ENCODE results near the gene KBTBD12. TPM values are rescaled to one million over a fixed set of nuclear protein-coding genes. Genes with fewer than 3 reads are reported as not detected.

The KBTBD12 gene
- total and polyA plus RNA-seq, 5 donors from 2014 or later: not detected

DNA sequence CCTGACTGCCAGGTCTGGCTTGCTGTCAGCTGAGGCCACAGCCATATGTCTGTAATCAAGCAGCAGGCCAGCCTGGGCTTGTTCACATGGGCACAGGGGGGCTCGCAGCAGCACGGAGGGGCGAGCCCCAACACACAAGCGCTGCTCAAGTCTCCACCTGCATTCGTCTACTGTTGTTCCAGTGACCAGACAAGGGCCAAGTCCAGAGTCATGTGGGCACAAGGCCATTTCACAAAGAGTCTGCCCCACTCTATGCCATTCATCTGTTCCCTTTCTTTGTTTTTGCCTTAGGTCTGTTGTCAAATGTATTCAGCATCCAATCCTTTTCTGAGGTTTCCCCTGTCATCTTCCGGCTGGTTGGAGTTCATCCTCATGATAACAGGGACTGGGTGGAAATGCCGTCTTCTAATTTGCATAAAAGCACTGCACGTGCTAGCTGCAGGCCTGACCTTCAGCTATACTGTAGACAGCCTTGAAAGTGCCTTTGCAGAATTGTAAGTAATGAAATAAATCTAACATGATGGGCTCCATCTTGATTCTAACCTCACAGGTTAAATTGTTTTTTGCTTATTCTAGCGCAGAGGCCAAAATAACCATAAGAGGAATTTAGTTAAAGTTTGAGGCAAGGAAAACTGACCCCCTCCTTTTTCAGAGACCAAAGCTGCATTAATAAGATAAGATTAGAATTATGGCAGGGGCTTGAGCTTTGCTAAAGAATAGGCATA, 28.6 kb upstream of the KBTBD12 start:
- DNase-seq (no peak), ATAC-seq (ENCODE audit: low read depth in 2 of 2) (no peak)
- H3K4me3 ChIP-seq (ENCODE audit: low read depth, low read length): no peak overlapping the region
- no peaks in the 10 kb centered on the region for H3K36me3 ChIP-seq (ENCODE audit: control insufficient read depth, insufficient read depth, low read length)
- H3K9me3 Mint-ChIP-seq: peaks cover 0 to 14% (median 2%) of the 10 kb centered on the region in 7 donors
- H3K27ac Mint-ChIP-seq: no peak overlapping the region
- H3K9me3 ChIP-seq (ENCODE audit: control insufficient read depth in 2 of 2, low read length in 2 of 2): peaks cover 0 to 9% of the 10 kb centered on the region in 2 experiments
- no peak overlapping the region for H3K27ac ChIP-seq (ENCODE audit: insufficient read depth, low read length, poor library complexity, severe bottlenecking)
- peaks cover 4% of the 10 kb centered on the region for H3K27me3 Mint-ChIP-seq
- no peaks in the 10 kb centered on the region for H3K4me1 Mint-ChIP-seq
- no peaks in the 10 kb centered on the region for H3K36me3 Mint-ChIP-seq
- no peak overlapping the region for H3K4me3 Mint-ChIP-seq
- H3K27me3 ChIP-seq (ENCODE audit: control insufficient read depth, insufficient read depth, low read length): peaks cover 5% of the 10 kb centered on the region
- no peaks in the 10 kb centered on the region for H3K4me1 ChIP-seq (ENCODE audit: control insufficient read depth, insufficient read depth, low read length, poor library complexity, severe bottlenecking)

DNA sequence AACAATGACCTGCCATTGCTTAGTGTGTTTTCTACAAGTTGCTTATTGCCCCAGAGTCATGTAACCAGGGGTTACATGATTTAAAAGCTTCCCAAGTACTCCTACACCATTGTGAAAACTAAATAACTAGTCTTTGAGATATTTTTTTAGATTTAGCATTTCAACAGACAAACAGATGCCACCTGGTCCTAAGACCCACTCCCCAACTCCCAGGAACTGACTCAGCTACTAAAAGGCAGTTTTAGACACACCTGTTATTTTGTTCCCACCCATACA, 28.1 kb upstream of the KBTBD12 start:
- no peak for ATAC-seq (ENCODE audit: low read depth in 2 of 2)
- peaks cover 3 to 12% of the 10 kb centered on the region in 2 experiments for H3K9me3 ChIP-seq (ENCODE audit: control insufficient read depth in 2 of 2, low read length in 2 of 2)
- peaks cover 4% of the 10 kb centered on the region for H3K27me3 Mint-ChIP-seq
- no peak overlapping the region for H3K4me3 Mint-ChIP-seq
- no peaks in the 10 kb centered on the region for H3K36me3 ChIP-seq (ENCODE audit: control insufficient read depth, insufficient read depth, low read length)
- no peak overlapping the region for H3K4me3 ChIP-seq (ENCODE audit: low read depth, low read length)
- no peaks in the 10 kb centered on the region for H3K36me3 Mint-ChIP-seq
- H3K27ac Mint-ChIP-seq: no peak overlapping the region
- H3K27ac ChIP-seq (ENCODE audit: insufficient read depth, low read length, poor library complexity, severe bottlenecking): no peak overlapping the region
- no peaks in the 10 kb centered on the region for H3K4me1 Mint-ChIP-seq
- H3K27me3 ChIP-seq (ENCODE audit: control insufficient read depth, insufficient read depth, low read length): peaks cover 2% of the 10 kb centered on the region
- H3K4me1 ChIP-seq (ENCODE audit: control insufficient read depth, insufficient read depth, low read length, poor library complexity, severe bottlenecking): no peaks in the 10 kb centered on the region
- DNase-seq: no peak
- H3K9me3 Mint-ChIP-seq: peaks cover 0 to 17% (median 2%) of the 10 kb centered on the region in 7 donors

DNA sequence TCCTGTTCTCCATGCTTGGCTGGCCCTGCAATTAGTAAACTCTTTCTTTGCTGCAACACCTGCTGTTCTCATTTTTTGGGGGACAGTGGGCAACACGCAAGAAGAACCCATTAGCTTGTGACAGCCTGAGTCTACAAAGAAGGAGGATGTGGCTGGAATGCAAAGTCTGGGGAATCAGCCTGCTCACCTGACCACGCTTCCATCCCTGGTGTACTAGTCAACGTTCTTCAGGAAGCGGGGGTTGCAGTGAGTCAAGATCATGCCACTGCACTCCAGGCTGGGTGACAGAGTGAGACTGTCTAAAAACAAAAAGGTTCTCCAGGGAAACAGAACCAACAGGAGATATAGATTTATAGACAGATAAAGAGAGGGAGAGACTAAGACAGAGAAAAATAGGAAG, 27.7 kb upstream of the KBTBD12 start:
- Mint-ChIP-seq H3K27me3 (peaks cover 4% of the 10 kb centered on the region), H3K4me3 (no peak overlapping the region), H3K27ac (no peak overlapping the region), H3K9me3 (peaks cover 0 to 21% (median 4%) of the 10 kb centered on the region in 7 donors), H3K36me3 (no peaks in the 10 kb centered on the region), H3K4me1 (no peaks in the 10 kb centered on the region)
- Histone ChIP-seq H3K27me3 (ENCODE audit: control insufficient read depth, insufficient read depth, low read length) (no peaks in the 10 kb centered on the region), H3K27ac (ENCODE audit: insufficient read depth, low read length, poor library complexity, severe bottlenecking) (no peak overlapping the region), H3K4me1 (ENCODE audit: control insufficient read depth, insufficient read depth, low read length, poor library complexity, severe bottlenecking) (no peaks in the 10 kb centered on the region), H3K36me3 (ENCODE audit: control insufficient read depth, insufficient read depth, low read length) (no peaks in the 10 kb centered on the region), H3K4me3 (ENCODE audit: low read depth, low read length) (no peak overlapping the region), H3K9me3 (ENCODE audit: control insufficient read depth in 2 of 2, low read length in 2 of 2) (peaks cover 3 to 12% of the 10 kb centered on the region in 2 experiments)
- no peak for ATAC-seq (ENCODE audit: low read depth in 2 of 2)
- no peak for DNase-seq

GRCh38 chr3:127888156-127888555, 26.9 kb upstream of the KBTBD12 start:
- no peaks in the 10 kb centered on the region for H3K27me3 ChIP-seq (ENCODE audit: control insufficient read depth, insufficient read depth, low read length)
- DNase-seq: no peak
- Mint-ChIP-seq H3K4me3 (no peak overlapping the region), H3K4me1 (no peaks in the 10 kb centered on the region), H3K9me3 (peaks cover 0 to 26% (median 4%) of the 10 kb centered on the region in 7 donors), H3K27me3 (peaks cover 6% of the 10 kb centered on the region), H3K36me3 (no peaks in the 10 kb centered on the region), H3K27ac (no peak overlapping the region)
- H3K27ac ChIP-seq (ENCODE audit: insufficient read depth, low read length, poor library complexity, severe bottlenecking): no peak overlapping the region
- no peak overlapping the region for H3K4me3 ChIP-seq (ENCODE audit: low read depth, low read length)
- peaks cover 3 to 12% of the 10 kb centered on the region in 2 experiments for H3K9me3 ChIP-seq (ENCODE audit: control insufficient read depth in 2 of 2, low read length in 2 of 2)
- no peaks in the 10 kb centered on the region for H3K4me1 ChIP-seq (ENCODE audit: control insufficient read depth, insufficient read depth, low read length, poor library complexity, severe bottlenecking)
- no peaks in the 10 kb centered on the region for H3K36me3 ChIP-seq (ENCODE audit: control insufficient read depth, insufficient read depth, low read length)
- ATAC-seq (ENCODE audit: low read depth in 2 of 2): no peak

GRCh38 chr3:127888564-127889107, 26.4 kb upstream of the KBTBD12 start:
- no peak for ATAC-seq (ENCODE audit: low read depth in 2 of 2)
- peaks cover 3 to 12% of the 10 kb centered on the region in 2 experiments for H3K9me3 ChIP-seq (ENCODE audit: control insufficient read depth in 2 of 2, low read length in 2 of 2)

GRCh38 chr3:127889461-127889863, 25.6 kb upstream of the KBTBD12 start:
- H3K36me3 ChIP-seq (ENCODE audit: control insufficient read depth, insufficient read depth, low read length): no peaks in the 10 kb centered on the region
- peaks cover 3 to 12% of the 10 kb centered on the region in 2 experiments for H3K9me3 ChIP-seq (ENCODE audit: control insufficient read depth in 2 of 2, low read length in 2 of 2)
- Mint-ChIP-seq H3K4me3 (no peak overlapping the region), H3K4me1 (no peaks in the 10 kb centered on the region), H3K27ac (no peak overlapping the region), H3K9me3 (peaks cover 0 to 26% (median 4%) of the 10 kb centered on the region in 7 donors), H3K36me3 (no peaks in the 10 kb centered on the region), H3K27me3 (peaks cover 7% of the 10 kb centered on the region)
- no peaks in the 10 kb centered on the region for H3K4me1 ChIP-seq (ENCODE audit: control insufficient read depth, insufficient read depth, low read length, poor library complexity, severe bottlenecking)
- ATAC-seq (ENCODE audit: low read depth in 2 of 2): no peak
- H3K4me3 ChIP-seq (ENCODE audit: low read depth, low read length): no peak overlapping the region
- no peak overlapping the region for H3K27ac ChIP-seq (ENCODE audit: insufficient read depth, low read length, poor library complexity, severe bottlenecking)
- DNase-seq: no peak
- H3K27me3 ChIP-seq (ENCODE audit: control insufficient read depth, insufficient read depth, low read length): no peaks in the 10 kb centered on the region

More at GRCh38 chr3:127888564-127889107, 26.4 kb upstream of the KBTBD12 start:
- no peak overlapping the region for H3K4me3 Mint-ChIP-seq
- Histone ChIP-seq H3K4me3 (ENCODE audit: low read depth, low read length) (no peak overlapping the region), H3K36me3 (ENCODE audit: control insufficient read depth, insufficient read depth, low read length) (no peaks in the 10 kb centered on the region), H3K27me3 (ENCODE audit: control insufficient read depth, insufficient read depth, low read length) (no peaks in the 10 kb centered on the region), H3K4me1 (ENCODE audit: control insufficient read depth, insufficient read depth, low read length, poor library complexity, severe bottlenecking) (no peaks in the 10 kb centered on the region), H3K27ac (ENCODE audit: insufficient read depth, low read length, poor library complexity, severe bottlenecking) (no peak overlapping the region)
- no peaks in the 10 kb centered on the region for H3K36me3 Mint-ChIP-seq
- DNase-seq: no peak
- no peaks in the 10 kb centered on the region for H3K4me1 Mint-ChIP-seq
- H3K9me3 Mint-ChIP-seq: peaks cover 0 to 26% (median 4%) of the 10 kb centered on the region in 7 donors
- peaks cover 7% of the 10 kb centered on the region for H3K27me3 Mint-ChIP-seq
- no peak overlapping the region for H3K27ac Mint-ChIP-seq

GRCh38 chr3:127889976-127890650, 24.9 kb upstream of the KBTBD12 start:
- H3K4me1 ChIP-seq (ENCODE audit: control insufficient read depth, insufficient read depth, low read length, poor library complexity, severe bottlenecking): no peaks in the 10 kb centered on the region
- DNase-seq: no peak
- Mint-ChIP-seq H3K9me3 (peaks cover 0 to 26% (median 4%) of the 10 kb centered on the region in 7 donors), H3K27ac (no peak overlapping the region), H3K36me3 (no peaks in the 10 kb centered on the region), H3K4me3 (no peak overlapping the region), H3K4me1 (no peaks in the 10 kb centered on the region), H3K27me3 (peaks cover 4% of the 10 kb centered on the region)
- no peak overlapping the region for H3K27ac ChIP-seq (ENCODE audit: insufficient read depth, low read length, poor library complexity, severe bottlenecking)
- no peak overlapping the region for H3K4me3 ChIP-seq (ENCODE audit: low read depth, low read length)
- no peaks in the 10 kb centered on the region for H3K36me3 ChIP-seq (ENCODE audit: control insufficient read depth, insufficient read depth, low read length)
- H3K9me3 ChIP-seq (ENCODE audit: control insufficient read depth in 2 of 2, low read length in 2 of 2): peaks cover 3 to 12% of the 10 kb centered on the region in 2 experiments
- H3K27me3 ChIP-seq (ENCODE audit: control insufficient read depth, insufficient read depth, low read length): no peaks in the 10 kb centered on the region
- ATAC-seq (ENCODE audit: low read depth in 2 of 2): no peak

Measured in CD4-positive, CD25-positive, alpha-beta regulatory T cell (primary cell).